ENCODE measurements around the gene ABTB2. TPM values are rescaled to one million over a fixed set of nuclear protein-coding genes. Genes with fewer than 3 reads are reported as not detected.

ABTB2 gene
- total RNA-seq, 1 donor from 2014 or later = 3.2 TPM

- H3K9me3 ChIP-seq = no peaks in the 10 kb centered on the region
- DNase-seq (no peak), ATAC-seq (no peak)
- H3K4me3 ChIP-seq = no peak overlapping the region
- intact Hi-C loops (cut with DNase I) = no loop called here
- no peaks in the 10 kb centered on the region for H3K36me3 ChIP-seq
- no peak for TF ChIP-seq CTCF (IDR thresholded peaks at IDR 0.05)
- H3K27me3 ChIP-seq = no peaks in the 10 kb centered on the region
- no peak overlapping the region for H3K27ac ChIP-seq
- no peaks in the 10 kb centered on the region for H3K4me1 ChIP-seq
Observed at GRCh38 chr11:34213366-34213765, 144.4 kb downstream of the ABTB2 start.

DNA sequence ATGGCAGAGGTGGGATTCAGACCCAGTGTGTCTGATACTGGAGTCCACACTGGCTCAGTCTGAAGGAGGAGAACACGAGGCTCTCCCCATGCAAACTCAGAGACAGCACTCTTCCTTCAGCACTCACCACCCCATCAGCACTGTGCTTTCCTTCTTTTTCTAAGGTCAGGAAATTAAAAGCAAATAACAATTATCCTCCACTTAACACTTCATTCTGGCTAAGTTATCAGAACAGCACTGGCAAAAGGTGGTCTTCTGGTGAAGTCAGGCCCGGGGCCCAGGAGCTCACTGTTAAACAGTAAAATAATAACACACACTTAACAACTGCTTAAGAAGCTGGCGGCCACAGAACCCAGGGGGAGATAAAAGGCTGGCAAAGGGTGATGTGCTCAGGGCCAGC is 145.2 kb downstream of the ABTB2 start:
- DNase-seq = no peak
- TF ChIP-seq CTCF (IDR thresholded peaks at IDR 0.05) = no peak

GRCh38 chr11:34209809-34210208 is 148.0 kb downstream of the ABTB2 start:
- Histone ChIP-seq H3K4me1 (no peaks in the 10 kb centered on the region), H3K27ac (no peak overlapping the region), H3K9me3 (no peaks in the 10 kb centered on the region), H3K36me3 (no peaks in the 10 kb centered on the region), H3K27me3 (no peaks in the 10 kb centered on the region), H3K4me3 (no peak overlapping the region)
- intact Hi-C loops (cut with DNase I) = no loop called here
- ATAC-seq (no peak), DNase-seq (no peak)
- no peak for TF ChIP-seq CTCF (IDR thresholded peaks at IDR 0.05)

More for the DNA sequence above, 145.2 kb downstream of the ABTB2 start:
- Histone ChIP-seq H3K36me3 (no peaks in the 10 kb centered on the region), H3K27me3 (no peaks in the 10 kb centered on the region), H3K9me3 (no peaks in the 10 kb centered on the region), H3K4me3 (no peak overlapping the region), H3K4me1 (no peaks in the 10 kb centered on the region), H3K27ac (no peak overlapping the region)
- ATAC-seq = no peak
- intact Hi-C loops (cut with DNase I) = no loop called here

GRCh38 chr11:34208266-34209135 is 149.3 kb downstream of the ABTB2 start:
- no peak for TF ChIP-seq CTCF (IDR thresholded peaks at IDR 0.05)
- Histone ChIP-seq H3K4me3 (no peak overlapping the region), H3K4me1 (no peaks in the 10 kb centered on the region), H3K27me3 (no peaks in the 10 kb centered on the region), H3K27ac (no peak overlapping the region), H3K36me3 (no peaks in the 10 kb centered on the region), H3K9me3 (no peaks in the 10 kb centered on the region)
- ATAC-seq (peak; percentile 63), DNase-seq (no peak)
- intact Hi-C loops (cut with DNase I) = no loop called here

- H3K36me3 ChIP-seq = no peaks in the 10 kb centered on the region
- TF ChIP-seq CTCF (IDR thresholded peaks at IDR 0.05) = no peak
- H3K27ac ChIP-seq = no peak overlapping the region
- H3K27me3 ChIP-seq = no peaks in the 10 kb centered on the region
- no peak overlapping the region for H3K4me3 ChIP-seq
- H3K4me1 ChIP-seq = no peaks in the 10 kb centered on the region
- no peaks in the 10 kb centered on the region for H3K9me3 ChIP-seq
- no peak for ATAC-seq
- intact Hi-C loops (cut with DNase I) = no loop called here
- no peak for DNase-seq
Observed at GRCh38 chr11:34207487-34208180, 150.2 kb downstream of the ABTB2 start.
